Measurements from ENCODE around the gene MLIP. TPM values are rescaled to one million over a fixed set of nuclear protein-coding genes. Genes with fewer than 3 reads are reported as not detected.

The MLIP gene
- total and polyA plus RNA-seq, 2 experiments from 2014 or later = not detected

- TF ChIP-seq CTCF (conservative IDR thresholded peaks at IDR 0.05; ENCODE audit: low read depth in 2 of 2) (no peak), ZNF331 (CRISPR knock-in tag; IDR thresholded peaks at IDR 0.05; ENCODE audit: low read depth) (no peak), ZNF114 (CRISPR knock-in tag; IDR thresholded peaks at IDR 0.05) (no peak), NANOG (IDR thresholded peaks at IDR 0.05; ENCODE audit: borderline replicate concordance) (no peak), EZH2 (IDR thresholded peaks at IDR 0.05; ENCODE audit: low read depth, unreplicated experiment) (no peak)
Measured at GRCh38 chr6:54106727-54107126, 4.5 kb upstream of the MLIP start (continued).

- Mint-ChIP-seq H3K9me3 (no peaks in the 10 kb centered on the region), H3K36me3 (ENCODE audit: low read depth) (no peaks in the 10 kb centered on the region), H3K27ac (no peak overlapping the region), H3K4me1 (peaks cover 12% of the 10 kb centered on the region), H3K27me3 (ENCODE audit: insufficient read depth, low read depth, poor library complexity) (no peaks in the 10 kb centered on the region), H3K4me3 (no peak overlapping the region)
- H2AFZ ChIP-seq = no peak overlapping the region
- no peak for DNase-seq (ENCODE audit: low spot score)
- no peaks in the 10 kb centered on the region for H3K36me3 ChIP-seq (ENCODE audit: insufficient read depth)
- no peak overlapping the region for H3K27ac ChIP-seq (ENCODE audit: low read depth)
- no peak for ATAC-seq
- no peaks in the 10 kb centered on the region for H3K9me2 ChIP-seq (ENCODE audit: insufficient read depth)
- no peak overlapping the region for H3K4me3 ChIP-seq
- H3F3A ChIP-seq (replicated peaks; ENCODE audit: low read depth) = no peaks in the 10 kb centered on the region
- no peak overlapping the region for H3K4me2 ChIP-seq
- H3K4me1 ChIP-seq (ENCODE audit: insufficient read depth) = no peaks in the 10 kb centered on the region
- no peaks in the 10 kb centered on the region for H3K79me2 ChIP-seq (replicated peaks; ENCODE audit: insufficient read depth)
- no peaks in the 10 kb centered on the region for H3K27me3 ChIP-seq (ENCODE audit: insufficient read depth)
- H4K20me1 ChIP-seq (replicated peaks; ENCODE audit: insufficient read depth) = no peaks in the 10 kb centered on the region
- TF ChIP-seq CREB1 (CRISPR knock-in tag; IDR thresholded peaks at IDR 0.05; ENCODE audit: low read depth) = no peak
- no peak for TF ChIP-seq REST (IDR thresholded peaks at IDR 0.05; ENCODE audit: unreplicated experiment)
- TF ChIP-seq JUNB (IDR thresholded peaks at IDR 0.05; ENCODE audit: unreplicated experiment) = no peak
- TF ChIP-seq NANOG (IDR thresholded peaks at IDR 0.05; ENCODE audit: borderline replicate concordance) = no peak
- no peak for TF ChIP-seq ZNF114 (CRISPR knock-in tag; IDR thresholded peaks at IDR 0.05)
- no peak for TF ChIP-seq EZH2phosphoT487 (IDR thresholded peaks at IDR 0.05; ENCODE audit: unreplicated experiment)
- no peak for TF ChIP-seq ZNF462 (CRISPR knock-in tag; IDR thresholded peaks at IDR 0.05)
- no peak for TF ChIP-seq CTCF (conservative IDR thresholded peaks at IDR 0.05; ENCODE audit: low read depth in 2 of 2)
- no peak for TF ChIP-seq POLR2AphosphoS5 (IDR thresholded peaks at IDR 0.05; ENCODE audit: low read depth)
Measured at GRCh38 chr6:54107470-54108090, 3.7 kb upstream of the MLIP start.
